Peyer's patch (tissue), 4 donors: Measurements from ENCODE around the gene MRPL50. TPM values are rescaled to one million over a fixed set of nuclear protein-coding genes. Genes with fewer than 3 reads are reported as not detected.

ENCODE experiments used
- DNase-seq, 3 donors: peaks; one replicate each; pipeline ENCODE4 v3.0.0-alpha.2; 2017 to 2019
- H3K27ac ChIP-seq, 4 donors: fragments of 200-600 bp; sonication (generic); one replicate each; pipeline ENCODE4 v1.5.1; 2016 to 2019
- H3K27me3 ChIP-seq, 2 donors: fragments of 200-600 bp; sonication (generic); one replicate each; pipeline ENCODE4 v1.5.1; 2019
- H3K36me3 ChIP-seq, 3 donors: fragments of 200-600 bp; sonication (generic); one replicate each; pipeline ENCODE4 v1.5.1; 2016 to 2019
- H3K4me1 ChIP-seq, 4 donors: fragments of 200-600 bp; sonication (generic); one replicate each; pipeline ENCODE4 v1.5.1; 2016 to 2019
- H3K4me3 ChIP-seq, 4 donors: fragments of 200-600 bp; sonication (generic); 1 replicate in 3 of 4; 2 replicates in 1 of 4; pipeline ENCODE4 v1.5.1; 2016 to 2019; ENCODE audit warnings: mild to moderate bottlenecking in 1 of 4
- H3K9me3 ChIP-seq, 4 donors: fragments of 200-600 bp; sonication (generic); one replicate each; pipeline ENCODE4 v1.5.1; 2016 to 2019; ENCODE audit warnings: mild to moderate bottlenecking in 1 of 4
- POLR2A ChIP-seq, 2 donors: fragments of 450-650 bp; IDR thresholded peaks; one replicate each; pipeline ENCODE4 v1.5.1; 2017; ENCODE audit warnings: antibody characterized with exemption in 2 of 2, mild to moderate bottlenecking in 2 of 2, moderate library complexity in 2 of 2
- total RNA-seq, 4 donors: library from RNA; depleted of rRNA; stranded (reverse); fragments of >200 nt; gene quantifications; one replicate each; pipeline ENCODE4 v1.1.0, GENCODE V29; 2016
- TF ChIP-seq, protein P1 (sequence below), 6 experiments: fragments of 450-650 bp in 4 of 6; fragments of 200-600 bp in 2 of 6; sonication (generic) in 1 of 6; IDR thresholded peaks; one replicate each; pipeline ENCODE4 v1.5.1; 2017 to 2019; ENCODE audit warnings: antibody characterized with exemption in 6 of 6, mild to moderate bottlenecking in 3 of 6, moderate library complexity in 1 of 6

The MRPL50 gene
- total RNA-seq, 4 donors from 2014 or later = 5.3 to 10.7 (median 8.9) TPM

- TF ChIP-seq, protein P1, sequence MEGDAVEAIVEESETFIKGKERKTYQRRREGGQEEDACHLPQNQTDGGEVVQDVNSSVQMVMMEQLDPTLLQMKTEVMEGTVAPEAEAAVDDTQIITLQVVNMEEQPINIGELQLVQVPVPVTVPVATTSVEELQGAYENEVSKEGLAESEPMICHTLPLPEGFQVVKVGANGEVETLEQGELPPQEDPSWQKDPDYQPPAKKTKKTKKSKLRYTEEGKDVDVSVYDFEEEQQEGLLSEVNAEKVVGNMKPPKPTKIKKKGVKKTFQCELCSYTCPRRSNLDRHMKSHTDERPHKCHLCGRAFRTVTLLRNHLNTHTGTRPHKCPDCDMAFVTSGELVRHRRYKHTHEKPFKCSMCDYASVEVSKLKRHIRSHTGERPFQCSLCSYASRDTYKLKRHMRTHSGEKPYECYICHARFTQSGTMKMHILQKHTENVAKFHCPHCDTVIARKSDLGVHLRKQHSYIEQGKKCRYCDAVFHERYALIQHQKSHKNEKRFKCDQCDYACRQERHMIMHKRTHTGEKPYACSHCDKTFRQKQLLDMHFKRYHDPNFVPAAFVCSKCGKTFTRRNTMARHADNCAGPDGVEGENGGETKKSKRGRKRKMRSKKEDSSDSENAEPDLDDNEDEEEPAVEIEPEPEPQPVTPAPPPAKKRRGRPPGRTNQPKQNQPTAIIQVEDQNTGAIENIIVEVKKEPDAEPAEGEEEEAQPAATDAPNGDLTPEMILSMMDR (IDR thresholded peaks at IDR 0.05) = no peak
- no peak for TF ChIP-seq POLR2A (IDR thresholded peaks at IDR 0.05)
- DNase-seq = no peak
- Histone ChIP-seq H3K36me3 (no peaks in the 10 kb centered on the region), H3K4me3 (peak overlapping the region in 2 of 4 donors; percentile 14 to 53), H3K9me3 (no peaks in the 10 kb centered on the region), H3K27me3 (no peaks in the 10 kb centered on the region), H3K27ac (peak overlapping the region in 3 of 4 donors; percentile 23 to 92 (median 90)), H3K4me1 (peaks cover 0 to 14% (median 0%) of the 10 kb centered on the region in 4 donors)
These were observed 44.3 kb upstream of the MRPL50 start for GRCh38 chr9:101442736-101443135.

- peak overlapping the region in 2 of 4 donors; percentile 43 to 53 for H3K4me3 ChIP-seq
- H3K27ac ChIP-seq = peak overlapping the region in 3 of 4 donors; percentile 68 to 92 (median 90)
- TF ChIP-seq POLR2A (IDR thresholded peaks at IDR 0.05) = peak; percentile 63 to 83
- TF ChIP-seq, protein P1 (IDR thresholded peaks at IDR 0.05) = no peak
- peaks cover 0 to 14% (median 0%) of the 10 kb centered on the region in 4 donors for H3K4me1 ChIP-seq
- H3K27me3 ChIP-seq = no peaks in the 10 kb centered on the region
- H3K9me3 ChIP-seq = no peaks in the 10 kb centered on the region
- no peak for DNase-seq
- H3K36me3 ChIP-seq = no peaks in the 10 kb centered on the region
These were observed 43.9 kb upstream of the MRPL50 start for GRCh38 chr9:101442318-101442717.

DNA sequence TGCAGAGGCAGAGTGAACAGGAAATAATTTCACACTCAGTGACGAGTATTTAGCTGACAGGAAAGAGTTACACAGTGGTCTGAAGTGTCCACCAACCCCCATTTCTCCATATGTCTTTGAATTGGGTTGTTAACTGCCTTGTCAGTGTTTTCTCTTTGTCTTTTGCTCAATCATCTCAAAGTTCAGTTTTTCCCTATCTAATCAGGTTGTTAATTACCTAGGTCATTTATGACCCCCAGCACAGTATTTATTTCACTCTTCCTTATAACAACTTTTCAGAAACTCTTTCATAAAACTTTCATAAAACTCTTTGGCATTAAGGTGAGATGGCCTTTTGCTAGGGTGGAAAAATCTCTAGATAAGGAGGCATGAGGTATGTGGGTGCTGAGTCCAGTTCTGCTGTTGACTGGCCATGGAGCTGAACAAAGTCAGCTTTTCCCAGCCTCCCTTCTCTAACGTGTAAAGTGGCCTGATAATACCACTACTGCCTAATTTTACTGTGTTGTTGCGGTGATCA is 42.4 kb upstream of the MRPL50 start:
- TF ChIP-seq POLR2A (IDR thresholded peaks at IDR 0.05) = peak; percentile 50 to 87
- TF ChIP-seq, protein P1 (IDR thresholded peaks at IDR 0.05) = no peak
- peak overlapping the region in 3 of 4 donors; percentile 68 to 92 (median 90) for H3K27ac ChIP-seq
- no peaks in the 10 kb centered on the region for H3K9me3 ChIP-seq
- H3K4me1 ChIP-seq = peaks cover 0 to 14% (median 0%) of the 10 kb centered on the region in 4 donors
- no peaks in the 10 kb centered on the region for H3K27me3 ChIP-seq
- DNase-seq = peak in 1 of 3 donors; percentile 64
- no peaks in the 10 kb centered on the region for H3K36me3 ChIP-seq
- peak overlapping the region in 2 of 4 donors; percentile 43 to 53 for H3K4me3 ChIP-seq

DNA sequence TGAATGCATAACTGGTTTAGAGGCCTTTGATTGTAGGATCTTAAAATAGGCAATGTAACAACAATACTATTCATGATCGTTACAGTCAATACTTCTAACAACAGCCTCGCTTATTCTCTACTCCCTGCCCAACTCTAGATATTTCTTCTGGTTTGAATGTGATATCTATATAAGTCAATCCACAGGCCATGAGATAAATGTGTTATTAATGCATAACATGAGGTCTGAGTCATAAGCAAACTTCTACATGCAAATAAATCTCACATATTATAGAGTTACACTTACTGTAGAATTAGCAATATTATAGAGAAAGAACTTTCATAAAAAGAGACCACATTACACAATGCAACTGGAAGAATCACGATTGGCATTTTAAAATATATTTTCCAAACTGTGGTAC is 40.1 kb upstream of the MRPL50 start:
- Histone ChIP-seq H3K9me3 (no peaks in the 10 kb centered on the region), H3K27ac (peak overlapping the region in 3 of 4 donors; percentile 13 to 92 (median 90)), H3K27me3 (no peaks in the 10 kb centered on the region), H3K36me3 (peaks cover 0 to 12% (median 0%) of the 10 kb centered on the region in 3 donors), H3K4me3 (no peak overlapping the region), H3K4me1 (peaks cover 0 to 9% (median 0%) of the 10 kb centered on the region in 4 donors)
- DNase-seq = no peak
- TF ChIP-seq, protein P1 (IDR thresholded peaks at IDR 0.05) = no peak
- no peak for TF ChIP-seq POLR2A (IDR thresholded peaks at IDR 0.05)

DNA sequence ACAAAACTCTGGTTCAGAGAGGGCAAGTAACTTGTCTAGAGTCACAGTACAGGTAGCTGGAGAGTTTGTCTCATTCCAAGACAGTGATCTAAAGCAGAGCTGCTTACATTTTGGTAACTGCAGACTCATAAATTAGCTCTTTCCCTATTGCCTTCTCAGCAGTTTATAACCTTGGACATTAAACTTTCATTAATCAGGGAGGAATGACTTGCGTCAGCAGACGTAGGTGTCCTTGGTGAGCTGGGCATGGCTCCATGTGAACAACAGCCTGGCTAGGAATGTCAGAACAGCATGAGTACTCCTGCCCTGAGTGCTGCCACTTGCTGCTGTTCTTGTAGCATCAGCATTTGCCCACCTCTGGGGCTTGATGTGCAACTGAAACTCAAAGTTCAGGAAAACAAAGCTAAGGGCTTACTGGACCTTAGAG is 39.4 kb upstream of the MRPL50 start:
- Histone ChIP-seq H3K36me3 (peaks cover 0 to 12% (median 0%) of the 10 kb centered on the region in 3 donors), H3K4me1 (peaks cover 0 to 6% (median 0%) of the 10 kb centered on the region in 4 donors), H3K27me3 (no peaks in the 10 kb centered on the region), H3K27ac (peak overlapping the region in 3 of 4 donors; percentile 49 to 92 (median 90)), H3K4me3 (peak overlapping the region in 1 of 4 donors; percentile 28), H3K9me3 (no peaks in the 10 kb centered on the region)
- TF ChIP-seq, protein P1 (IDR thresholded peaks at IDR 0.05) = no peak
- TF ChIP-seq POLR2A (IDR thresholded peaks at IDR 0.05) = peak; percentile 49 to 93
- DNase-seq = peak in 2 of 3 donors; percentile 80 to 89
